Esophagus mucosa (tissue), 1 donor: ENCODE results near the gene CBLN3. TPM values are rescaled to one million over a fixed set of nuclear protein-coding genes. Genes with fewer than 3 reads are reported as not detected.
"Not testable (repeated sequence)": the region's sequence is repeated elsewhere in the genome, so short reads cannot be mapped to it uniquely, and the experiment has no call there.

Experiments used
- ATAC-seq: fragments of 200-7000 bp; cut with Tn5 transposase; one replicate; pipeline ENCODE4 v1.9.1; 2020
- total RNA-seq: library from RNA; stranded (reverse); gene quantifications from one replicate; pipeline ENCODE4 v1.2.4, GENCODE V29; 2023
- donor health status: DM: yes; HTN: yes; CAD: no.

CBLN3 gene
- total RNA-seq, result 0.44 TPM

DNA sequence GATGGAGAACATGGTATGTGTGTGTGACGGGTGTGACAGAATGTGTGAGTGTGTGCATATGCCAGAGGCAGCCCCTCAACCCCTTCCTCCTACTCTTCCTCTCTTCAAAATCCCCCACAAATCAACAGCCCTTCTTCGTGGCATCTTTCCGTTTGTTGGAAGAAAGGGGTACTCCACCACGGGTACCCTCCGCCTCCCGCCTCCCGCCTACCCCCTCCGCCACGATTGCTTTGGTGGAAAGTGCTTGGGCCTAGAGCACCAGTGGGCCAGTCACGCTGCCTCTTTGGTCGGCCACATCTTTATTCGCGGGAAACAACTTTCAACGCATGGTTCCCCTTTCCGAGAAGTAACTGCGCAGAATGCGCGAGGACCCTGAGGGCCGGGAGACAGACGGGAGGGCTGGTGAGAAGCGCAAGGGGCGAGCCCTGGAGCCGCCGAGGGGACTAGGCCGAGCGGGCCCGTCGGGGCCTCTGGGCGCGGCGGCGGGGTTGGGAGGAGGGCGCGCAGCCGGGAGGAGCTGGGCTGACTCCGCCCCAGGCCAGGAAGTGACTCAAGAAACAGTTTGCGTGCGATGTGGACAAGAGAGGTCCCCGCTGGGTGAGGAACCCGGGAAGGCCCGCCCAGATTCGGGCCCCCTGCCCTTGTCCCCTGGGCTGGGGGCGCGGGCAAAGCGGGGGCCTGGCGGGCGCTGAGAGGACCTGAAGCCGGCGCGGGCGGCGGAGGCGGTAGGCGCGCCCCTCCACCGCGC lies at the start of gene CBLN3, which contains the start of gene KHNYN:
Gene CBLN3, minus strand, starts transcription at position 274 of the 748 bp plus-strand sequence. CDS start 614 bp downstream, outside the sequence.
Gene KHNYN, plus strand, starts transcription at position 560 of the 748 bp plus-strand sequence. CDS start 777 bp downstream, outside the sequence.
- ATAC-seq, result peak; percentile 81

GRCh38 chr14:24475261-24475660 lies 45.8 kb upstream of the CBLN3 start:
- no peak for ATAC-seq

- no peak for ATAC-seq
Measured at GRCh38 chr14:24473211-24473610, 43.7 kb upstream of the CBLN3 start.

DNA sequence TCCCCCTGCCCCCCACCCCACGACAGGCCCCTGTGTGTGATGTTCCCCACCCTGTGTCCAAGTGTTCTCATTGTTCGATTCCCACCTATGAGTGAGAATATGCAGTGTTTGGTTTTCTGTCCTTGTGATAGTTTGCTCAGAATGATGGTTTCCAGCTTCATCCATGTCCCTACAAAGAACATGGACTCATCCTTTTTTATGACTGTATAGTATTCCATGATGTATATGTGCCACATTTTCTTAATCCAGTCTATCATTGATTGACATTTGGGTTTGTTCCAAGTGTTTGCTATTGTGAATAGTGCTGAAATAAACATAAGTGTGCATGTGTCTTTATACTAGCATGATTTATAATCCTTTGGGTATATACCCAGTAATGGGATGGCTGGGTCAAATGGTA lies 41.0 kb upstream of the CBLN3 start:
- not testable (repeated sequence) for ATAC-seq

- ATAC-seq, result no peak
Measured at GRCh38 chr14:24465805-24466204, 36.3 kb upstream of the CBLN3 start.

GRCh38 chr14:24465368-24465767 lies 35.9 kb upstream of the CBLN3 start:
- no peak for ATAC-seq

- no peak for ATAC-seq
Measured at GRCh38 chr14:24463884-24464785, 34.7 kb upstream of the CBLN3 start.

DNA sequence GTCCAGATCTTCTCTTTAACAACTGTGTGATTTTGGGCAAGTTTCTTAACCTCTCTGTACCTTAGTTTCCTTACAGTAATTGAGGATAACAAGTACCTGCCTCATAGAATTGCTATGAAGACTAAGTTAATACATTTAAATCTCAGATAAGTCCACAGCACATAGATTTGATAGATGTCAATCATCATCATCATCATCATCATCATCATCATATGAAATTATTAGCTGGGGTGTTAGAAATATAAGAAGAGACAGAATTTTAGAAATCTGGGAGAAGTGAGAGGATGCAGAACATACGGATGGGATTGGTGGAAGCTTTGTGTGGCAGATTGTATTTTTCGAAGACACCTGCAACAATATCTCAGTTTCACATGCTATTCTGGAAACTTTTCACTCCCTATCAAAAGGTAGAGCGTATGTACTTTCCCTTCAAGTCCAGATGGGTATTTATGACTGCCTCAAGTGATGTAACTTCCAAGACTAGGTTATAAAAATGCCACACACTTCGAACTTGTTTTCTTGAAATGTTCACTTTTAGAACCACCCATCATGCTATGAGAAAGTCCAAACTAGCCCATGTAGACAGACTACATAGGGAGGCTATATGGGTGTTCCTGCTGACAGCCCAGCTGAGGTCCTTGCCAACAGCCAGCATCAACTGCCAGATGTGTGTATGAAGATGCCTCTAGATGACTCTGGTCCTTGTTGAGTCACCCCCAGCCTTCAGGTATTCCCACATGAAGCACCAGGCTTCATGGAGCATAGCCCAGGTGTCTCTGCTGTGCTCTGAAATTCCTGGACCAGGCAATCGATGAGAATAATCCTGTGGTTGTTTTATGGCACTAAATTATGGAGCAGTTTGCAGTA lies 33.8 kb upstream of the CBLN3 start:
- ATAC-seq, result no peak

DNA sequence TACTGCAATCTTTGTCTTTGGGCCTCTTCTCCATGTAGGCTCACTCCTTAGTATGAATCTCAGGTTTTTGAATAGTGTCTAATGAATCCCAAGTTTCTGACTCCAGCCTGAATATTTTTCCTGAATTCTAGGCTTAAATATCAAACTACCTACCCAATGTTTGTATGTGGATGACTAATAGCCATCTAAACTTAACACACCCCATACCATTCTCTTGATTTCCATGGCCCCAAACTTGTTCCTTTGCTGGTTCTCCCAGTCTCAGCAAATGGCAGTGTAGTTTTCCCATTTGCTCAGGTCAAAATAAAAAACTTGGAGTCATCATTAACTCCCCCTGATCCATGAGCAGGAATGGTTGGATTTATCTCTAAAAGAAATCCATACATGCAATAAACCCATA lies 31.9 kb upstream of the CBLN3 start:
- ATAC-seq, result peak; percentile 43

GRCh38 chr14:24459331-24459730 lies 29.9 kb upstream of the CBLN3 start:
- no peak for ATAC-seq

DNA sequence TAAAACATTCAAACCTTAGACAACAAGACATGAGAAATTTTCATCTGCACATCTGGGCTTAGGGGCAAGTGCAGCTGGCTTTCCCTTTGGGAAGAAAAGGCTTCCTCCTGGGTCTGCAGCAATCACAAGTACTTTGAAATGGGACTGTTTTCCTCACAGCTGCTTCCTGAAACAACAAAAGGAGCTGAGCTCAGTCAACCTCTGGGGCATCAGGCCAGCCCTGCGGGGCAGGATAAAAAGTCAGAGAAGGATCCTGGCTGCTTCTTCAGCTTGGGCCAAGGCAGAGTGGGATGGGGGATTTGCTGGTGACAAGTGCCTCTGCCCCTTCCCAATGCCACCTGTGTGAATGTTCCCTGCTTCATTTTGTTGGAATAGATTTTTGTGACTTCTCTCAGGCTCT lies 29.3 kb upstream of the CBLN3 start:
- ATAC-seq, result no peak

DNA sequence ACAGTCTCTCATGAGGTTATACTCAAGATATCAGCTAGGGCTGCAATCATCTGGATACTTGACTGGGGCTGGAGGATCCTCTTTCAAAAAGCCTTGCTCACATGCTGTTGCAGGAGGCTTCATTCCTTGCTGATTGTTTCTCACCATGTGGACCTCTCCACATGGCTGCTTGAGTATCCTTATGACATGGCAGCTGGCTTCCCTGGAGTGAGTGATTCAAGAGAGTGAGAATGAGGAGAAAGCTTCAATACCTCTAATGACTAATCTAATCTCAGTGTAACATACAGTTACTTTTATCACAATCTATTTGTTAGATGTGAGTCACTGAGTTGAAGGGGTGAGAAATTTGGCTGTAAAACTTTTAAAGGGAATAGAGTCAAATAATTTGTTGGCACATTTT lies 27.5 kb upstream of the CBLN3 start:
- ATAC-seq, result no peak

GRCh38 chr14:24450828-24451227 lies 21.4 kb upstream of the CBLN3 start:
- not testable (repeated sequence) for ATAC-seq

- no peak for ATAC-seq
Measured at GRCh38 chr14:24443053-24443665, 13.7 kb upstream of the CBLN3 start.

DNA sequence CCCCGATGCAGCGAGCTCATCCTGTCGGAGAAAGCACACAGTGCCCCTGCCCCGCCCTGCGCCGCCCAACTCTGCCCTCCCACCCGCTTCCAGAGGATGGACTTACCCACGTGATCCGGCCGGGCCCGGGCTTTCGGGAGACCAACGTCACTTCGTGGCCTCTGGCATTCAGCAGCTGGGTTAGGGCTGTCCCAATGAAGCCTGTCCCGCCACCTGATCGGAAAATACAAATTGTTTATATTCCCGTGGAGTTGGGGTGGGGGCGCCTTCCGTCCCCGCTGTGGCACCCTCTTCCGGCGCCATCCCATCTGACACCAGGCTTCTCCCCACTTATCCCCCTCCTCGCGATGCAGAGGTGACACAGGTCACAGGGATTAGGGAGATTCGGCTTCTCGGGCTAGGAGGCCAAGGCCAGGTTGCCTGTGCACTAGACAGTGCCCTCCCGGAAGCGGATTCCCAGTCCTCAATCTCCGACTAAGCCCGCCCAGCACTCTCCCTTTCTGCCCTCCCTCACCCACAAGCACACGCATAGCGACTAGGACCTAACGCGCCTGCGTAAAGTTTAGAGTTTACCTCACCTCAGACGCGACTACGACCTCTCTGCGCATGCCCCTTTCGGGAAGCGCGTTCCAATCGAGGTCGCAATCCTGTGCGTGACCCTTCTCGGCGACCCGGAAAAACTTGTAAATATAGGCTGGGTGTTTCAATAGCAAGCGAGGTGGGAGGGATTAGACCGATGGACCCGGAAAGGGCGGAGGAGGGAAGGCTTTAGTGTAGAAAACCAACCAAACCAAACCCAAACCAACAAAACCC lies 13.0 kb upstream of the CBLN3 start, which contains the start of gene SDR39U1:
Gene SDR39U1, minus strand, starts transcription at position 537 of the 813 bp plus-strand sequence. Its CDS starts 7 bp downstream, at position 530.
- ATAC-seq, result peak; percentile 92

DNA sequence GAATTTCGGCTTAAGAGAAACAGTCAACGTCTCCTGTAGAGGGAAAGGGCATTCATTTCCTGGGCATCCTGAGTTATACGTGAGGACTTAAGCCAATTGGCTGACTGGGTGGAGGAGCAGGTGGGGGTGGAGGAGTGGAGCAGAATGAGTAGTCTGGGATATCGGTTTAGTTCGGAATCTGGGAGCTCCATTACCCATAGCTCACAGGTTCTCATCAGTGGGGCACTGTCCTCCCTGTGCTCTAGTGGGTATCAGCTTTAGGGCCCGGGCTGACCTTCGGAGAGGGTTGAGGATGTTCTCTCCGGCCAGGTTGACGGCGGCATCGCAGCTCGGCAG lies 12.4 kb upstream of the CBLN3 start:
- ATAC-seq, result peak; percentile 24

- no peak for ATAC-seq
Measured at GRCh38 chr14:24441485-24441884, 12.0 kb upstream of the CBLN3 start.

DNA sequence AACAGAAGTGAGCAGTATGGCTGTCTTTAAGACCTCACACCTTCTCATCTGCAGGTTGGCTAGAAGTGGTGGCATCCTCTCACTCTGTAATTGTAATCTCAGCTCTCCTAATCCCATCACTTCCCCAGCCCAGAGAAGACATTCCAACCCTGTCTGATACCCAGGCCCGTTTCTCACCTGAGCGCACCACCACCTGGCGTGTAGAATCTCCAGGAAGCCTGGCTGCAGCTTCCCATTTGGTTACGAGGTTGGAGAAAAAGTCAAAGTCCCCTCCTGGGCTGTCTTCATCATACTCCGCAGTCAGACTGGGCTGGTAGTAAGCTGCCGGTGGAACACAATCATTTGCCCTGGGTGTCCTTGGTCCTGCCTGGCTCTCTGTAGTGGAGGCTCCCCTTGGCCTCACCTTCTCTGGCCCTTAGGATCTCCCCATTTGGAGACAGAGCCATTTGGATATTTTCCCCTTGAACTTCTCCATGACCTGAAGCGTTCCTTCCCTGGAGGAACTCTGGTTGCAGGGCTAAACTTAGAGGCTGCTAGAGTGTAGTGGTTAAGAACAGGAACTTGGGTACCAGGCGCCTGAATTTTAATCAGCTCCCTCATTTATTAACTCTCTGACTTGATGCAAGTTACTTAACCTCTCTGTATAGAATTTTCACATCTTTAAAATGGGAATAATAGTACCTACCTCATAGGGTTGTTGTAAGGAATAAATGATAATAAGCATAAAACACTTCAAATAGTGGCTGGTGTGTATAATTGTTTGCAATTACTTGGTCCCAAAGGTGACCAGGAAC lies 11.3 kb upstream of the CBLN3 start:
- ATAC-seq, result no peak

GRCh38 chr14:24439830-24440605 lies 10.6 kb upstream of the CBLN3 start:
- ATAC-seq, result no peak
